Suprapubic skin (tissue), 3 donors: Measurements from ENCODE around the gene PRM2.

ENCODE experiments used
- POLR2A ChIP-seq, 2 donors: fragments of 450-650 bp; IDR thresholded peaks; one replicate each; pipeline ENCODE4 v1.6.1; 2017; ENCODE audit warnings: antibody characterized with exemption in 2 of 2, mild to moderate bottlenecking in 2 of 2, moderate library complexity in 2 of 2
- TF ChIP-seq, protein P1 (sequence below), 2 donors: fragments of 200-600 bp in 1 of 2; fragments of 450-650 bp in 1 of 2; sonication (generic) in 1 of 2; IDR thresholded peaks; one replicate each; pipeline ENCODE4 v1.5.1; 2016 to 2019; ENCODE audit warnings: antibody characterized with exemption in 2 of 2, mild to moderate bottlenecking in 1 of 2, moderate library complexity in 1 of 2

DNA sequence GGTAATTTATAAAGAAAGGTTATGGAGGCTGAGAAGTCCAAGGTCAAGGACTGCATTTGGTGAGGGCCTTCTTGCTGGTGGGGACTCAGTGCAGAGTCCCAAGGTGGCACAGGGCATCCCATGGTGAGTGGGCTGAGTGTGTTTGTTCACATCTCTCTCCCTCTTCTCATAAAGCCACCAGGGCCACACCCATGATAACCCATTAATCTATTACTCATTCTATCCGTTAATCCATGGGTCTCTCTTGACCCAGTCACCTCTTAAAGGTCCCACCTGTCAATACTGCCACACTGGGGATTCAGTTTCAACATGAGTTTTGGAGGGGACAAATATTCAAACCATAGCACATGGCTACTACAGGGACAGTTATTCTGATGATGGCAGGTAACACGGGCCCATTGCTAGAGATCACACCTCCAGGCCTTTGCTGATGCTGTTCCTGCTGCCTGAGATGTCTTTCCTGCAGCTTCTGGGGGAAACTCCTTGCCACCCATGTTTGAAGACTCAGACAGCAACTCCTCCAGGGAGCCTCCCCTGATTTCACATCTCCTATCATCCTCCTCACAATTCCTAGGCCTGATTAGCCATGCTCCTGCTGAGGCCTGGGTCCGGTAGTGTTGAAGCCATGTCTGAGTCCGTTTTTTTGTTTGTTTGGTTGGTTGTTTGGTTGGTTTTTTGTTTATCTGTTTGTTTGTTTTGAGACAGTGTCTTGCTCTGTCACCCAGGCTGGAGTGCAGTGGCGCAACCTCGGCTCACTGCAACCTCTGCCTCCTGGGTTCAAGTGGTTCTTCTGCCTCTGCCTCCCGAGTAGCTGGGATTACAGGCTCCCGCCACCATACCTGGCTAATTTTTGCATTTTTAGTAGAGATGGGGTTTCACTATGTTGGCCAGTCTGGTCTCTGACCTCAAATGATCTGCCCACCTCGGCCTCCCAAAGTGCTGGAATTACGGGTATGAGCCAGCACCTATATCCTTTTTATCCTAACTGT, 36.3 kb downstream of the PRM2 start:
- TF ChIP-seq, protein P1, sequence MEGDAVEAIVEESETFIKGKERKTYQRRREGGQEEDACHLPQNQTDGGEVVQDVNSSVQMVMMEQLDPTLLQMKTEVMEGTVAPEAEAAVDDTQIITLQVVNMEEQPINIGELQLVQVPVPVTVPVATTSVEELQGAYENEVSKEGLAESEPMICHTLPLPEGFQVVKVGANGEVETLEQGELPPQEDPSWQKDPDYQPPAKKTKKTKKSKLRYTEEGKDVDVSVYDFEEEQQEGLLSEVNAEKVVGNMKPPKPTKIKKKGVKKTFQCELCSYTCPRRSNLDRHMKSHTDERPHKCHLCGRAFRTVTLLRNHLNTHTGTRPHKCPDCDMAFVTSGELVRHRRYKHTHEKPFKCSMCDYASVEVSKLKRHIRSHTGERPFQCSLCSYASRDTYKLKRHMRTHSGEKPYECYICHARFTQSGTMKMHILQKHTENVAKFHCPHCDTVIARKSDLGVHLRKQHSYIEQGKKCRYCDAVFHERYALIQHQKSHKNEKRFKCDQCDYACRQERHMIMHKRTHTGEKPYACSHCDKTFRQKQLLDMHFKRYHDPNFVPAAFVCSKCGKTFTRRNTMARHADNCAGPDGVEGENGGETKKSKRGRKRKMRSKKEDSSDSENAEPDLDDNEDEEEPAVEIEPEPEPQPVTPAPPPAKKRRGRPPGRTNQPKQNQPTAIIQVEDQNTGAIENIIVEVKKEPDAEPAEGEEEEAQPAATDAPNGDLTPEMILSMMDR (IDR thresholded peaks at IDR 0.05), result no peak
- no peak for TF ChIP-seq POLR2A (IDR thresholded peaks at IDR 0.05)
